K562 (cell line): Measurements from ENCODE around the gene ZNF513. TPM values are rescaled to one million over a fixed set of nuclear protein-coding genes. Genes with fewer than 3 reads are reported as not detected.

Experiments
- BCOR ChIP-seq: fragments of 450-650 bp; IDR thresholded peaks from 2 replicates; pipeline ENCODE4 v1.6.1; 2016
- BRF1 ChIP-seq: IDR thresholded peaks from 3 replicates; pipeline ENCODE4 v1.6.1; 2011; ENCODE audit warnings: borderline replicate concordance, mild to moderate bottlenecking; ENCODE audit not compliant: insufficient read length; ENCODE audit errors: extremely low read depth
- EZH2 ChIP-seq: IDR thresholded peaks from 2 replicates; pipeline ENCODE4 v1.6.1; 2012; ENCODE audit warnings: low read depth, mild to moderate bottlenecking, inconsistent platforms, low read length, borderline replicate concordance
- FOXA1 ChIP-seq: fragments of 450-650 bp; IDR thresholded peaks from 2 replicates; pipeline ENCODE4 v1.6.1; 2016; ENCODE audit warnings: mild to moderate bottlenecking, borderline replicate concordance
- ILF3 ChIP-seq: fragments of 450-650 bp; IDR thresholded peaks from 2 replicates; pipeline ENCODE4 v1.6.1; 2018; ENCODE audit warnings: antibody characterized with exemption, mild to moderate bottlenecking, moderate library complexity, borderline replicate concordance
- PHB ChIP-seq: fragments of 250-450 bp; sonication (Bioruptor Pico); IDR thresholded peaks from 2 replicates; pipeline ENCODE4 v1.5.0; 2021
- RAD51 ChIP-seq: fragments of 450-650 bp; IDR thresholded peaks from 2 replicates; pipeline ENCODE4 v1.7.1; 2016; ENCODE audit warnings: low read depth, mild to moderate bottlenecking, borderline replicate concordance
- RBM14 ChIP-seq: fragments of 200-400 bp; formaldehyde crosslinking; IDR thresholded peaks from 2 replicates; pipeline ENCODE4 v1.6.1; 2018; ENCODE audit warnings: low read depth, mild to moderate bottlenecking, low read length, moderate library complexity, borderline replicate concordance; ENCODE audit not compliant: insufficient read depth
- SETDB1 ChIP-seq: IDR thresholded peaks from one replicate; pipeline ENCODE4 v1.6.1; 2012; ENCODE audit warnings: low read length, control low read depth, inconsistent platforms
- polyA plus RNA-seq, 8 experiments: library from polyadenylated mRNA; depleted of rRNA in 4 of 8; stranded (reverse) in 5 of 8; unstranded in 3 of 8; fragments of >200 nt; fragmentation: Nextera tagmentation in 2 of 8; fragmentation: Illumina TruSeq in 1 of 8; extraction: Ambion mirVana in 2 of 8; extraction: Trizol in 1 of 8; gene quantifications; 2 replicates each; pipeline versions ENCODE4 v1.2.1 to v1.2.3, GENCODE V29; 2011 to 2014; ENCODE audit warnings: inconsistent platforms in 1 of 8, missing spikeins in 1 of 8
- total RNA-seq, 7 experiments: library from RNA; depleted of rRNA in 6 of 7; stranded (reverse); fragments of >200 nt in 6 of 7; fragmentation: Illumina TruSeq in 2 of 7; extraction: Trizol in 2 of 7; gene quantifications; 2 replicates each; pipeline versions ENCODE4 v1.2.1 to v1.2.3, GENCODE V29; 2011 to 2021; ENCODE audit warnings: low replicate concordance in 1 of 7
- TF ChIP-seq, protein P1 (sequence below): sonication (generic); formaldehyde crosslinking; IDR thresholded peaks from 2 replicates; pipeline ENCODE4 v1.8.0; 2023; ENCODE audit warnings: missing genetic modification reagents, mild to moderate bottlenecking, borderline replicate concordance
- TF ChIP-seq, protein P2 (sequence below): sonication (generic); formaldehyde crosslinking; IDR thresholded peaks from 2 replicates; pipeline ENCODE4 v1.8.1; 2023; ENCODE audit warnings: missing genetic modification reagents, mild to moderate bottlenecking, borderline replicate concordance
- TF ChIP-seq, protein P3 (sequence below), 2 experiments: fragments of 450-650 bp; IDR thresholded peaks; 2 replicates each; pipeline ENCODE4 v1.6.1; 2018; ENCODE audit warnings: mild to moderate bottlenecking in 2 of 2, low read depth in 1 of 2; ENCODE audit not compliant: partially characterized antibody in 2 of 2

The ZNF513 gene
- total and polyA plus RNA-seq, 9 of the 15 experiments (the other 6 are each of a cell fraction or from before 2014, with no cell fraction given), result 0.04 to 13.6 (median 4.4) TPM

DNA sequence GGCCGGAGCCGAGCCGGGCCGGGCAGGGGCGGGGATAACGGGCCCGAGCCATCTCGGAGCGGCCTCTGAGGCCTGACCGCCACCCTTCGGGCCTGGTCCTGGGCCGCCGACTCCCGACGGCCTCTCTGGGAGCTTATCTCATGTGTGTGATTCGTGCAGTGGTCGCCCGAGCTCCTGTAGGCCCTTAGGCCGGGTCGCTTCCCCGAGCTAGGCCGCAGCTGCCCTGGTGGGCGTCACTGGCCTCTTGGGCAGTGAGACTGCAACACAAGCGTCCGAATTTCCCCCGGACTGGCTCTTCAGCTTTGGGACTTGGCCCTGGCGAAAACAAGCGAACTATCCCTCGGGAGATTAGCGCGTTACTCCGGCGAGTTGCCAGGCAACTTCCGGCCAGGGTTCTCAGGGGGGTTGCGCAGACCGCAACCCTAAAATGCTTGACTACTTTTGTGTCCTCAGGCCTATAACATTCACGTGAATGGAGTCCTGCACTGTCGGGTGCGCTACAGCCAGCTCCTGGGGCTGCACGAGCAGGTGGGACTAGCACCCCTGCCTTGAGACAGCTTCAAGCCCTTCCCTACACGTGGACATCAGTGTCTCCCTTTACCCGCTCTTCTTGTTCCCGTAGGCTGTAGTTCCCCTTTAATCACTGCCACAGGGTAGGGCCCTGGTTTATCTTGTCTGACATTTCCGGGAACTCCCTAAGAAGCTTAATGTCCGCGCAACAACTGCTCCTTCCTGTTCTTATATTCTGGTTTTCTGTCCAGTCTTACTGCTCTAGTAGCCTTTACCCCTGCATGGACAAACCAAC lies 9.5 kb downstream of the ZNF513 start (continued):
- TF ChIP-seq, protein P1, sequence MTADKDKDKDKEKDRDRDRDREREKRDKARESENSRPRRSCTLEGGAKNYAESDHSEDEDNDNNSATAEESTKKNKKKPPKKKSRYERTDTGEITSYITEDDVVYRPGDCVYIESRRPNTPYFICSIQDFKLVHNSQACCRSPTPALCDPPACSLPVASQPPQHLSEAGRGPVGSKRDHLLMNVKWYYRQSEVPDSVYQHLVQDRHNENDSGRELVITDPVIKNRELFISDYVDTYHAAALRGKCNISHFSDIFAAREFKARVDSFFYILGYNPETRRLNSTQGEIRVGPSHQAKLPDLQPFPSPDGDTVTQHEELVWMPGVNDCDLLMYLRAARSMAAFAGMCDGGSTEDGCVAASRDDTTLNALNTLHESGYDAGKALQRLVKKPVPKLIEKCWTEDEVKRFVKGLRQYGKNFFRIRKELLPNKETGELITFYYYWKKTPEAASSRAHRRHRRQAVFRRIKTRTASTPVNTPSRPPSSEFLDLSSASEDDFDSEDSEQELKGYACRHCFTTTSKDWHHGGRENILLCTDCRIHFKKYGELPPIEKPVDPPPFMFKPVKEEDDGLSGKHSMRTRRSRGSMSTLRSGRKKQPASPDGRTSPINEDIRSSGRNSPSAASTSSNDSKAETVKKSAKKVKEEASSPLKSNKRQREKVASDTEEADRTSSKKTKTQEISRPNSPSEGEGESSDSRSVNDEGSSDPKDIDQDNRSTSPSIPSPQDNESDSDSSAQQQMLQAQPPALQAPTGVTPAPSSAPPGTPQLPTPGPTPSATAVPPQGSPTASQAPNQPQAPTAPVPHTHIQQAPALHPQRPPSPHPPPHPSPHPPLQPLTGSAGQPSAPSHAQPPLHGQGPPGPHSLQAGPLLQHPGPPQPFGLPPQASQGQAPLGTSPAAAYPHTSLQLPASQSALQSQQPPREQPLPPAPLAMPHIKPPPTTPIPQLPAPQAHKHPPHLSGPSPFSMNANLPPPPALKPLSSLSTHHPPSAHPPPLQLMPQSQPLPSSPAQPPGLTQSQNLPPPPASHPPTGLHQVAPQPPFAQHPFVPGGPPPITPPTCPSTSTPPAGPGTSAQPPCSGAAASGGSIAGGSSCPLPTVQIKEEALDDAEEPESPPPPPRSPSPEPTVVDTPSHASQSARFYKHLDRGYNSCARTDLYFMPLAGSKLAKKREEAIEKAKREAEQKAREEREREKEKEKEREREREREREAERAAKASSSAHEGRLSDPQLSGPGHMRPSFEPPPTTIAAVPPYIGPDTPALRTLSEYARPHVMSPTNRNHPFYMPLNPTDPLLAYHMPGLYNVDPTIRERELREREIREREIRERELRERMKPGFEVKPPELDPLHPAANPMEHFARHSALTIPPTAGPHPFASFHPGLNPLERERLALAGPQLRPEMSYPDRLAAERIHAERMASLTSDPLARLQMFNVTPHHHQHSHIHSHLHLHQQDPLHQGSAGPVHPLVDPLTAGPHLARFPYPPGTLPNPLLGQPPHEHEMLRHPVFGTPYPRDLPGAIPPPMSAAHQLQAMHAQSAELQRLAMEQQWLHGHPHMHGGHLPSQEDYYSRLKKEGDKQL (CRISPR knock-in tag), result no peak
- 0 out of 2 replicates have a peak, but pooled peaks have one; percentile 17 for TF ChIP-seq BCOR
- peak; percentile 11; the same call in 1 of the 2 replicates for TF ChIP-seq RAD51
- no peak for TF ChIP-seq ILF3
- TF ChIP-seq RBM14, result no peak
- TF ChIP-seq, protein P2, sequence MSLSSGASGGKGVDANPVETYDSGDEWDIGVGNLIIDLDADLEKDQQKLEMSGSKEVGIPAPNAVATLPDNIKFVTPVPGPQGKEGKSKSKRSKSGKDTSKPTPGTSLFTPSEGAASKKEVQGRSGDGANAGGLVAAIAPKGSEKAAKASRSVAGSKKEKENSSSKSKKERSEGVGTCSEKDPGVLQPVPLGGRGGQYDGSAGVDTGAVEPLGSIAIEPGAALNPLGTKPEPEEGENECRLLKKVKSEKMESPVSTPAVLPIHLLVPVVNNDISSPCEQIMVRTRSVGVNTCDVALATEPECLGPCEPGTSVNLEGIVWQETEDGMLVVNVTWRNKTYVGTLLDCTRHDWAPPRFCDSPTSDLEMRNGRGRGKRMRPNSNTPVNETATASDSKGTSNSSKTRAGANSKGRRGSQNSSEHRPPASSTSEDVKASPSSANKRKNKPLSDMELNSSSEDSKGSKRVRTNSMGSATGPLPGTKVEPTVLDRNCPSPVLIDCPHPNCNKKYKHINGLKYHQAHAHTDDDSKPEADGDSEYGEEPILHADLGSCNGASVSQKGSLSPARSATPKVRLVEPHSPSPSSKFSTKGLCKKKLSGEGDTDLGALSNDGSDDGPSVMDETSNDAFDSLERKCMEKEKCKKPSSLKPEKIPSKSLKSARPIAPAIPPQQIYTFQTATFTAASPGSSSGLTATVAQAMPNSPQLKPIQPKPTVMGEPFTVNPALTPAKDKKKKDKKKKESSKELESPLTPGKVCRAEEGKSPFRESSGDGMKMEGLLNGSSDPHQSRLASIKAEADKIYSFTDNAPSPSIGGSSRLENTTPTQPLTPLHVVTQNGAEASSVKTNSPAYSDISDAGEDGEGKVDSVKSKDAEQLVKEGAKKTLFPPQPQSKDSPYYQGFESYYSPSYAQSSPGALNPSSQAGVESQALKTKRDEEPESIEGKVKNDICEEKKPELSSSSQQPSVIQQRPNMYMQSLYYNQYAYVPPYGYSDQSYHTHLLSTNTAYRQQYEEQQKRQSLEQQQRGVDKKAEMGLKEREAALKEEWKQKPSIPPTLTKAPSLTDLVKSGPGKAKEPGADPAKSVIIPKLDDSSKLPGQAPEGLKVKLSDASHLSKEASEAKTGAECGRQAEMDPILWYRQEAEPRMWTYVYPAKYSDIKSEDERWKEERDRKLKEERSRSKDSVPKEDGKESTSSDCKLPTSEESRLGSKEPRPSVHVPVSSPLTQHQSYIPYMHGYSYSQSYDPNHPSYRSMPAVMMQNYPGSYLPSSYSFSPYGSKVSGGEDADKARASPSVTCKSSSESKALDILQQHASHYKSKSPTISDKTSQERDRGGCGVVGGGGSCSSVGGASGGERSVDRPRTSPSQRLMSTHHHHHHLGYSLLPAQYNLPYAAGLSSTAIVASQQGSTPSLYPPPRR, result no peak
- TF ChIP-seq FOXA1, result no peak
- 0 out of 2 replicates have a peak, but pooled peaks have one; percentile 20 for TF ChIP-seq PHB
- no peak for TF ChIP-seq SETDB1
- no peak for TF ChIP-seq BRF1
- no peak for TF ChIP-seq EZH2
- TF ChIP-seq, protein P3, sequence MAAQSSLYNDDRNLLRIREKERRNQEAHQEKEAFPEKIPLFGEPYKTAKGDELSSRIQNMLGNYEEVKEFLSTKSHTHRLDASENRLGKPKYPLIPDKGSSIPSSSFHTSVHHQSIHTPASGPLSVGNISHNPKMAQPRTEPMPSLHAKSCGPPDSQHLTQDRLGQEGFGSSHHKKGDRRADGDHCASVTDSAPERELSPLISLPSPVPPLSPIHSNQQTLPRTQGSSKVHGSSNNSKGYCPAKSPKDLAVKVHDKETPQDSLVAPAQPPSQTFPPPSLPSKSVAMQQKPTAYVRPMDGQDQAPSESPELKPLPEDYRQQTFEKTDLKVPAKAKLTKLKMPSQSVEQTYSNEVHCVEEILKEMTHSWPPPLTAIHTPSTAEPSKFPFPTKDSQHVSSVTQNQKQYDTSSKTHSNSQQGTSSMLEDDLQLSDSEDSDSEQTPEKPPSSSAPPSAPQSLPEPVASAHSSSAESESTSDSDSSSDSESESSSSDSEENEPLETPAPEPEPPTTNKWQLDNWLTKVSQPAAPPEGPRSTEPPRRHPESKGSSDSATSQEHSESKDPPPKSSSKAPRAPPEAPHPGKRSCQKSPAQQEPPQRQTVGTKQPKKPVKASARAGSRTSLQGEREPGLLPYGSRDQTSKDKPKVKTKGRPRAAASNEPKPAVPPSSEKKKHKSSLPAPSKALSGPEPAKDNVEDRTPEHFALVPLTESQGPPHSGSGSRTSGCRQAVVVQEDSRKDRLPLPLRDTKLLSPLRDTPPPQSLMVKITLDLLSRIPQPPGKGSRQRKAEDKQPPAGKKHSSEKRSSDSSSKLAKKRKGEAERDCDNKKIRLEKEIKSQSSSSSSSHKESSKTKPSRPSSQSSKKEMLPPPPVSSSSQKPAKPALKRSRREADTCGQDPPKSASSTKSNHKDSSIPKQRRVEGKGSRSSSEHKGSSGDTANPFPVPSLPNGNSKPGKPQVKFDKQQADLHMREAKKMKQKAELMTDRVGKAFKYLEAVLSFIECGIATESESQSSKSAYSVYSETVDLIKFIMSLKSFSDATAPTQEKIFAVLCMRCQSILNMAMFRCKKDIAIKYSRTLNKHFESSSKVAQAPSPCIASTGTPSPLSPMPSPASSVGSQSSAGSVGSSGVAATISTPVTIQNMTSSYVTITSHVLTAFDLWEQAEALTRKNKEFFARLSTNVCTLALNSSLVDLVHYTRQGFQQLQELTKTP (IDR thresholded peaks at IDR 0.05; ENCODE audit: low read depth in 1 of 2, partially characterized antibody in 2 of 2), result no peak
